HG03045 (cell line): ENCODE results near the gene SUSD4.

Experiments
- ATAC-seq: cut with Tn5 transposase; IDR thresholded peaks from one replicate; pipeline ENCODE4 v1.9.1; 2021; ENCODE audit warnings: mild to moderate bottlenecking, moderate library complexity; ENCODE audit not compliant: unreplicated experiment

Gene SUSD4

GRCh38 chr1:223197923-223198627 is 165.9 kb downstream of the SUSD4 start:
- ATAC-seq, result no peak

GRCh38 chr1:223189903-223190724 is 173.9 kb downstream of the SUSD4 start:
- peak; percentile 56 for ATAC-seq

- no peak for ATAC-seq
Observed at GRCh38 chr1:223189525-223189902, 174.5 kb downstream of the SUSD4 start.

- ATAC-seq, result no peak
Observed at GRCh38 chr1:223188618-223189356, 175.2 kb downstream of the SUSD4 start.

GRCh38 chr1:223186800-223187199 is 177.2 kb downstream of the SUSD4 start:
- no peak for ATAC-seq

- no peak for ATAC-seq
Observed at GRCh38 chr1:223183268-223183862, 180.6 kb downstream of the SUSD4 start.

GRCh38 chr1:223180731-223181321 is 183.2 kb downstream of the SUSD4 start:
- no peak for ATAC-seq

- no peak for ATAC-seq
Observed at GRCh38 chr1:223179786-223180185, 184.2 kb downstream of the SUSD4 start.

- ATAC-seq, result no peak
Observed at GRCh38 chr1:223179280-223179679, 184.7 kb downstream of the SUSD4 start.

- ATAC-seq, result no peak
Observed at GRCh38 chr1:223177681-223178080, 186.3 kb downstream of the SUSD4 start.

GRCh38 chr1:223176437-223176836 is 187.5 kb downstream of the SUSD4 start:
- ATAC-seq, result no peak

- no peak for ATAC-seq
Observed at GRCh38 chr1:223175633-223176032, 188.3 kb downstream of the SUSD4 start.

- ATAC-seq, result no peak
Observed at GRCh38 chr1:223175032-223175431, 188.9 kb downstream of the SUSD4 start.
